Activated CD4-positive, CD25-positive, alpha-beta regulatory T cell treated with anti-CD3 and anti-CD28 coated beads, Interleukin-2, amount 50 U/mL, for 24 hours (primary cell): Measurements from ENCODE around the gene POGLUT2.

ENCODE experiments used
- ATAC-seq, 2 donors: fragments of 150-1000 bp; cut with Tn5 transposase; one replicate each; pipeline ENCODE4 v1.10.0; 2021; ENCODE audit warnings: mild to moderate bottlenecking in 1 of 2, moderate library complexity in 1 of 2

The POGLUT2 gene

DNA sequence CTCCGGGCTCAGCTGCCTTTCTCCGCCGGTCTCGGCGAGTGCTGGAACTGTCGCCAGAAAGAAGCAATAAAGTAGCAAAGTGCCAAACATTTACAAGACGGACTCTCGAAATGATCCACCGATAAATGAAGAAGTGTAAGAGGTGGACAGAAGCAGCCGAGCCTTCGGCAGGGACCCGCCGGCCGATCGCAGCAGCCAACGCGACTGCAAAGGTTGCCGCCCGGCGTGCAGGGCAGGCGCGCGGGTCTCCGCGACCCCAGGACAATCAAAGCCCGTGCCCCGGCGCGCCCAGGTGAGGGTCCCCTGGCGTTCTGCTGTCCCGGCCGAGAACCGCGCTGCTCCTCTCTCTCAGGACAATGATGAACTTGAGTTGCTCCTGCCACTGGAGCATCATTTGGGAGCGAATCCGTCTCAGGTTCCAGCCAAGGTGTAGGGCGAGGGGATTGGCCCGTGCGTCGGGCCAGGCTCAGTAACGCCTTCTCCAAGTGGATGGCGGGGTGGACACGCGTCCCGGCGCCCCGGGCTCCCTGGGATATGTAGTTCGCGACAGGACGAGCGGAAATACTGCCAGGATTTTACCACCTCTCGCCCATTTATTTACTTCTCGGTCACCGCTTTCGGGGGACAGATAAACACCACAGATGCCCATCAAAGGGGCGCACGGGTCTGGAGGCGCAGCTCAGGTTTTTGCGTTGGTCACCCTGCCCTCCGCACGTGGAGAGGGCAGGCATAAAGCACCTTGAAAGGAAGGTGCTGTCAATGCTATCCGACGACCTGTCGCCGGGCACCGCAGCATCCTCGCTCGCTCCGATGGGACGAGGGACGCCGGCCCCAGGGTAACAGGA, at the start of gene POGLUT2, which contains the start of gene BIVM:
POGLUT2 (minus strand) TSS at position 396 of the 845 bp plus-strand sequence; CDS start at position 90, 306 bp downstream.
BIVM (plus strand) TSS at position 539 of the 845 bp plus-strand sequence. CDS start 8,149 bp downstream, outside the sequence.
- peak; percentile 86 to 87 for ATAC-seq

DNA sequence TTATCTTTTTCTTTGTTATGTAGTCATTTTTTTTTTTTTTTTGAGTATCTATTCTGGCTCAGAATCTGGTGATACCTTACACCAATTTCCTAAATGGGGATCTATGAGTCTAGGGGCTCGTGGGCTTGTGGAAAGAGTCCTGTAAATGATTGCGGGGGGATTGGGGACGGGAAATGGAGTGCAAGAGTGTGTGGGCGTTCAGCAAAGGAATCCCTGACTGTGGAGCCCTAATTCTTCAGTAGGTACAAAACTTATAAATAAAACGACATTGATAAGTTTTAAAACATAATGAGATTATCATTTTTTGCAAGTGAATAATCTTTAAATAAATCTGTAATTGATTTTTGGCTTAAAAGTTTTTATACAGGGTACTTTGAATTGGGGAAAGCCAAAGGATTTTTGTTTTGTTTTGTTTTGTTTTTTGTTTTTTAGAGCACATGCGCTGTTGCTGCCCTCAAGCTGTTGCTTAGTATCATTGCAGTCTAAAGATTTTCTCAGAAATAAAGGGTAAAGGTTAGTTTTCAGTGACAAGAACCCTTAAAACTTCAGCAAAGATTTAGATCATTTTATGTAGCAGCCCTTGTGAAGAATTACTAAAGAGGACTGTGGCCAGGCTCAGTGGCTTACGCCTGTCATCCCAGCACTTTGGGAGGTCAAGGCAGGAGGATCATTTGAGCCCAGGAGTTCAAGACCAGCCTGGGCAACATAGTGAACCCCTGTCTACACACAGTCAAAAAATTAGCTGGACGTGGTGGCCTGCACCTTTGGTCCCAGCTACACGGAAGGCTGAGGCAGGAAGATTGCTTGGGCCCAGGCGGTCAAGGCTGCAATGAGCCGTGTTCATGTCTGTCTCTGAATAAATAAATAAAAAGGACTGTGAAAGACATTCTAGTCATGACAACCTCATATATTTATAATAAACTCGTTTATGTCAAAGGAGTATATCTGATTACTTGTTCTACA, 48.8 kb upstream of the POGLUT2 start:
- ATAC-seq: no peak

DNA sequence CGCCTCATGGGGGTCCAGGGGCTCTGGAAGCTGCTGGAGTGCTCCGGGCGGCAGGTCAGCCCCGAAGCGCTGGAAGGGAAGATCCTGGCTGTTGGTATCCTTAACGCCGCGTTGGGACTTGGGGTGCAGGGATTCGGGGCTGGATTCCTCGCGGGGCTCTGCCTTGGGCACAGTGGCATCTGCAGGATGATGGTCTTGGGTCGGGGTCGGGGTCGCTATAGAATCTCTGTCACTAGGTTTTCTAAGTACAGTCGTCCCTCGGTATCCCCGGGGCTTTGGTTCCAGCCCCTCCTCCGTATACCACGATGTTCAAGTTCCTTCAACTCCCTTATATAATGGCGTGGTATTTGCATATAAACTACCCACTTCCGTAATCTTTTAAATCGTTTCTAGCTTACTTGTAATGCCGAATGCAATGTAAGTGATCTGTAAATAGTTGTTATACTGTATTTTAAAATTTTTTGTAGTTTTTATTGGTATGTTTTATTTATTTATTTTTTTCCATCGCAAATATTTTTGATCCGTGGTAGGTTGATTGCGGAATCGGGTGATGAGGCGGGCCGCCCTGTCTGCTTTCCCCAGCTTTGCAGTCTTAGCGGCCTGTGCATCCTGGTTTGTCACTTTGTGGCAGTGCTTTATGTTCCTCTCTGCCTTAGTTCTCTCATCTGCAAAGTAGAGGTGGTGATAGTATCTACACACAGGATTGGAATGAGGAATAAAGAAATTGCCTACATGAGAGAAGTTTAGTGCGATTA, 47.7 kb upstream of the POGLUT2 start:
- peak; percentile 31 to 34 for ATAC-seq

DNA sequence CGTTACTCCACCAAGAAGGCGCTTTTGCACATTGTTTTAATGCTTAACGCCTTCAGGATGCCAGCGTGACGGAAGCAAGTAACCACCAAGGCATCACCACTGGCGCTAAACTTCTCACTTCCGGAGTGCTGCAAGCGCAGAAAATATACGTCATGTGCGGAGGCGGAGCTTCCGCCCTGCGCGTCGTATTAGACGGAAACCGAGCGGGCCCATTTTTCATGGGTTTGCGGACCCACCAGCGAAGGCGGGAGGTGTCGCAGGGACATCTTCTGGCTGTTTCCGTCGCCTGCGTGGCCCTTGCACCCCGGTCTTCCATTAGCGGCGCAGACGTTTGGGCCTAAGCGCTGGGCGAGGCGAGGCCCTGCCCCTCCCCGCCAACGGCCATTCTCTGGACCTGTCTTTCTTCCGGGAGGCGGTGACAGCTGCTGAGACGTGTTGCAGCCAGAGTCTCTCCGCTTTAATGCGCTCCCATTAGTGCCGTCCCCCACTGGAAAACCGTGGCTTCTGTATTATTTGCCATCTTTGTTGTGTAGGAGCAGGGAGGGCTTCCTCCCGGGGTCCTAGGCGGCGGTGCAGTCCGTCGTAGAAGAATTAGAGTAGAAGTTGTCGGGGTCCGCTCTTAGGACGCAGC, 47.0 kb upstream of the POGLUT2 start, which contains the start of gene ERCC5:
ERCC5 (plus strand) TSS at position 403 of the 631 bp plus-strand sequence. CDS start 235 bp downstream, outside the sequence.
- peak; percentile 85 to 90 for ATAC-seq

DNA sequence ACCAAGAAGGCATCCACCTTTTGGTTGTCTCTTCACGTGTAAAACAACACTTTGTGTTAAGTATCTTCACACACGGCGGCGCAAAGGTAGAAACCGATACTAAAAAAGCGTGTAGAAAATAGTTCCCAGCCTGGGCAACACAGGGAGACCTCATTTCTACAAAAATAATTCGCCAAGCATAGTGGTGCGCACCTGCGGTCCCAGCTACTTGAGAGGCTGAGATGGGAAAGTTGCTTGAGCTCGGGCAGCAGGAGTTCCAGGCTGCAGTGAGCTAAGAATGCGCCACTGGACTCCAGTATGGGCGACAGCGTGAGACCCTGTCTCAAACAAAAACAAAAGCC, 46.5 kb upstream of the POGLUT2 start:
- peak; percentile 14 to 19 for ATAC-seq

DNA sequence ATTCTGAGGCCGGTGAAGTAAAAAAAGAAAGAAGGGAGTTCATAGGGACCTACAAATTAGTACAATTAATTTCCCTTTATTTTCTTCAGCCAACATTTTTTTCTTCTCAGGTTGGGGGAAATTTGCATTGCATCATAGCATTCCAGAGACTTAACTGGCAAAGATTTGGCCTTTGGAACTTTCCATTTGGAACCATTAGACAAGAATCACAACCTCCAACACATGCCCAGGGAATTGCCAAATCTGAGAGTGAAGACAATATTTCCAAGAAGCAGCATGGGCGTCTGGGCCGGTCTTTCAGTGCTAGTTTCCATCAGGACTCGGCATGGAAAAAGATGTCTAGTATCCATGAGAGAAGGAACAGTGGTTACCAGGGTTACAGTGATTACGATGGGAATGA, 40.7 kb upstream of the POGLUT2 start:
- no peak for ATAC-seq

DNA sequence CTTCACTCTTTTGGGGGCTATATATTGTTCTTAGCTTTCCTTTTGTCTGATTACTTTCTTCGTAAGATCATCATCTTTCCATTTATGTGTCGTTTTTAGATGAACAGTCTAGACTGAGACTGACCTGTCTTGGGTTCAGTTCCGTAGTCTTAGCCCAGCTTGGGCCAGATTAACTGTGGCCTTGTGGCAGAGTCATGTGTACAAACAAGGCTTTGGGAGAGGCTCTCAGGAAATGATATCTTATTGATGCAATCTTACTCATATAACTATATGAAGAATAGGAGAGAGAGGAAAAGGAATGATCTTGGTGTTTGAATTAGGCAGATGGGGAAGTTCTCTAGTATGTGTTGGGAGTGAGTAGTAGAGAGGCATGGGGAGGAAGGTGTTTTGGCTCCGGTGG, 40.2 kb upstream of the POGLUT2 start:
- no peak for ATAC-seq

DNA sequence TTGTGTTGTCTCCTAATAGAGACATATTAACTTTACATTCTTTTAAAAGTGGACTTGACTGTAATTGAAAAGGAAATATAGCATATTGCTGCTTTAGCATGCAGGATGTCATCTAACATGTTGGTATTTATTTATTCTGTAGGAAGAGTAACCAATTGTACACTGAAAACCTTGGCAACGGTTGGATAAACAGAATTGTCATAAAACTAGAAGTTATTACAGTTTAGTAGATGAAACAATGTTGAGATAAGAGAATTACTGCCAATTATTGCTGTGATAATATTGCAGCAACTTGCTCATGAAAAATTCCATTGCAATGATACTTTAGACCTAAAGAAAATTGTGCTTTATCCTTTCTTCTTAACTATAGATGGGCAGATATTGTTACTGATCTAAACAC, 39.5 kb upstream of the POGLUT2 start:
- ATAC-seq: no peak

DNA sequence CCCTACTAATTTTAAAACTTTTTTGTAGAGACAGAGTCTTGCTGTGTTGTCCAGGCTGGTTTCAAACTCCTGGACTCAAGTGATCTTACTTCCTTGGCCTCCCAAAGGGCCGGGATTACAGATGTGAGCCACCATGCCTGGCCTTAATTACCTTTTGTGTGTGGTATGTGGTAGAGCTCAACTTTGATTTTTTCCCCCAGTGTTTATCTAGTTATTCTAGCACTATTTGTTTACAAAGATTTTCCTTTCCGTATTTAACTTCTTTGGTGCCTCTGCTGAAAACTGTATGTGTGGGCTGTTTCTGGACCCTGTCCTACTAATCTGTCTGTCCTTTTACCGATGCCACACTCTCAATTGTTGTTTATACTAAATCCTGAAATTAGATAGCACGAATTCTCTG, 37.7 kb upstream of the POGLUT2 start:
- no peak for ATAC-seq

DNA sequence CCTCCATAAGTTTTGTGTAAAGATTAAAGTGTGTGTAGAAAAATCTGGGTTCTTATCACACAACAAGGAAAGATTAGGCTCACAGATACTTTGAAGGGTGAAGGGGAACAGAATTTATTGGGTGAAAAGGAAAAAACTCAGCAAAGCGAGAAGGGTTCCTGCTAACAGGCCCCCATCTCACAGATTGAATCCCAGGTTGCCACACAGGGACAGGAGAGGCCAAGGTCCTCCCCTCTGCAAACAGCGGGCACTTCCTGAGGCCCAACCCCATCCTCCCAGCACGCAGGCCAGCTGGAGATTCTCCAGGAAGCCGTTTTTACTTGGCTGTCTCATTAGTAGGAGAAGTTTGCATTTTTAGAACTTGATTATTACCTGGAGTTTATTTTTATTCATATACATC, 31.9 kb upstream of the POGLUT2 start:
- no peak for ATAC-seq

DNA sequence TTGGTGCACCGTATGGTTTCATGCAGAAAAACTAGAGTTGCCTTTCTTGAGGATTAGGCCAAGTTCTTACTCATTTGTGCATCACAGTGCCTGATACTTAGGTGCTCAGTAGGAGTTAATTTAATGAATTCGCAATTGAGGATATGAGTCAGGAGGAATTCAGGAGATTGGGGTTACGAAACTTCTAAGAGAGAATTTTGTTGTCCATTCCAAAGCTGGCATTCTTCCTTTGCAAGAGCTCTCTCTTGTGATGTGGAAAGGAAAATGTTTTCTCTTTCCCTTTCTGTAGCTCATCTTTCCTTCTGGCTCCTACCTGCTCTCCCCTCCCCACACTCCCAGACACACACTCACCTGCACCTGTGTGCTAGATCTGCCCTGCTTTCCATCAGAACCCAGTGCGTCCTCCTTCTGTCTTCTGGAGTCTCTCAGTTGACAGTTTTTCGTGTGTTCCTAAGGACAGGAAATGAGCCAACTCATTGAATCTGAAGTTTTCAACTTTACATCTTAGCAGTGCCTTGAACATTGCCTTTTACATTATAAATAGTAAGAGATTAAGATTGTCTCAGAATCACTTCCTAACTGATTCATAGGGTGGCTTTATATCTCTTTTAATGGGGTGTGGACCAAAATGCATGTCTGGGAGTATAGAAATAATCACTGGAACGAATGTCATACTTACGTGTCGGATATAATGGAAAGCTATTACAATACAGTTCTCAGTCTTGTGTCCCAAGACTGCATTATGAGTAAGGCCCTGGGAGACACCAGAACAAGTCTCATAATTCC, 27.3 kb upstream of the POGLUT2 start:
- no peak for ATAC-seq

DNA sequence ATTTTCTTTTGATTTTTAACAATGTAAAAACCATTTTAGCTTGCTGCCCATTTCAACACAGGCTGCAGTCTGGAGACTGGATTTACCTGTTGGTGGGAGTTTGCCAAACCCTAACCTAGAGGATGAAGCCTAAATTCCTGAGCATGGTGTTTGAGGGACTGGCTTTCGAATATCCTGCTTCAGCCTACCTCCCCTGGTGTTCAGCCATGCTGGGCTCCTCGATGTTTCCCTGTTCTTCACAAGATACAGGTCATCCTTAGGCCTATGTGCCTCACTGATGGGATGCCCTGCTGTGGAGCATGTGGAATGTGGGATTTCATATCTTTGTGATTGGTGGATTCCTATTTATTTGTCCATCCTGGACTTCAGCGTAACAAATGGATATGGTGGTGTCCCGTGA, 26.6 kb upstream of the POGLUT2 start:
- ATAC-seq: no peak

DNA sequence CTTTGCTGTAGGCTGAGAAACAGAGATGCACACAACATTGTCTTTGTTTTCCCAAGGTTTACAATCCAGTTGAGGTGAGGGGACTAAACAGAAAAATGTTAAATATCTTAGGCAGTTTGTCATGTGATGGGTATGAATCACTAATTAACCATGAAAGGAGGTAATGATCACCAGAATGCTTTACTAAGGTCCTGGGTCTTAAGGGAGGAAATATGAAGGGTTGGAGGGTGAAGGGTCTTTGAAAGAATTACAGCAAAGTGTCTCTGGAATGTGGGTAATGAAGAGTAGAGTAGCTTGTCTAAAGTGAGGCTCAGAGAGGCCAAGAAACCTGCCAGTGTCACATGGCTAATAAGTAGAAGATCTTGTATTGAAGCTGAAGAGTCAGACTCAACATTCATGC, 19.1 kb upstream of the POGLUT2 start:
- no peak for ATAC-seq

DNA sequence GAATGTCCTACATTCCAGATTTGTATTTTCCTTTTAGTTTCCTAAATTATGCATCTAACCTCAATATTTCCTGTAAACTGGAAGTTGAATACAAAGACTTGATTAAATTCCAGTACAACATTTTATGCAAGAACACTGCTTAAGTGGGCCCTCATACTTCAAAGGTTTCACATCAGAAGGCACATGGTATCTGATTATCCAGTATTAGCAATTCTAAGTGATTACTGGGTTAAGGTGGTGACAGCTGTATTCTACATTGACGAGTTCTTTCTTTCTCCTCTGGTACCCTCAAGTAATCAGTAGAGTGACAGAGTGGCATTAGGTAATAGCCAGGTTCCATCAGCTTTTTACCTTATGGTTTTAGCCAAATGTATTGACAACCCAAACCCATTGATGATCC, 18.5 kb upstream of the POGLUT2 start:
- no peak for ATAC-seq

DNA sequence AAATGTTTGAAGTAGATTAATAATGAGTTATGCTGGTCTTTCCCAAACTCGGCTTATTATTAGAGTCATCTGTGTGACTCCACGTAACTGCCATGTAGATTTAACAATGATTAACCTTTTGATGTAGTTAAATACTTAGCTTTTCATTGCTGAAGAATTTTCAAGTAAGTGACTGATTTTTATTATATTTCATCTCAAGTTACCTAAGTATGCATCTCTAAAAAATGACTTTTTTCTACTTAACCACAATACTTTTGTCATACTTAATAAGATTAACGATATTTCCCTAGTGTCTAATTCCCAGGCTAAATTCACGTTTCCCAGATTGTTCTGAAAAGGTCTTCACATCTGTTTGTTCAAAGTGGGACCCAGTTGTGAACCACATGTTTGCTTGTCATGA, 17.9 kb upstream of the POGLUT2 start:
- no peak for ATAC-seq

DNA sequence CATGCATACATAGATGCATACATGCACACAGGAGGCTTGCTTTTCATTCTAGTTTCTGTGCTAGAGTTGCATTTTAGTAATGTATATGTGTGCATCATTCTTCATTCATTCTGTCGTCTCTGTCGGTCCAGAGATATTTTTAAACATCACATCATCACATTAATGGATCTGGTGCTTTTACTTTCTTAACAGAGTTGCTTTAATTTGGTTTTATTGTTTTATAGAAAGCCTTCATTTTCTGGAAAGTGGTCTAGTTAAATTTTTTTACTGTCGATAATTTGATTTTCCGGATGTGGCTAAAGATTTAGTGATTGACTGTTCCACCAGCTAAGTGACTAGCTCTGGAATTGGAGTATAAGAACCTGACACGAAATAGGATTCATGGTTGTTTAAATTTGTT, 17.0 kb upstream of the POGLUT2 start:
- ATAC-seq: no peak

DNA sequence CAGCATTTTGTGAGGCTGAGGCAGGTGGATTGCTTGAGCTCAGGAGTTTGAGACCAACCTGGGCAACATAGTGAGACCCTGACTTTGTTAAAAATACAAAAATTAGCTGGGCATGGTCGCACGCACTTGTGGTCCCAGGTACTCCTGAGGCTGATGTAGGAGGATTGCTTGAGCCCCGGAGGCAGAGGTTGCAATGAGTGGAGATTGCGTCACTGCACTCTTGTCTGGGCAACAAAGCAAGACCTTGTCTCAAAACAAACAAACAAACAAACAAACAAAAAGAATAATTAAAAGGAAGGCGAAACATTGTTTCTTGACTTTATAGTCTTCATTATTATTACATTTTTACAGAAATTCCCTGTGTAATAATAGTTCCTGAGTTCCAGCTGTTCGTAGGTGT, 16.0 kb upstream of the POGLUT2 start:
- no peak for ATAC-seq

DNA sequence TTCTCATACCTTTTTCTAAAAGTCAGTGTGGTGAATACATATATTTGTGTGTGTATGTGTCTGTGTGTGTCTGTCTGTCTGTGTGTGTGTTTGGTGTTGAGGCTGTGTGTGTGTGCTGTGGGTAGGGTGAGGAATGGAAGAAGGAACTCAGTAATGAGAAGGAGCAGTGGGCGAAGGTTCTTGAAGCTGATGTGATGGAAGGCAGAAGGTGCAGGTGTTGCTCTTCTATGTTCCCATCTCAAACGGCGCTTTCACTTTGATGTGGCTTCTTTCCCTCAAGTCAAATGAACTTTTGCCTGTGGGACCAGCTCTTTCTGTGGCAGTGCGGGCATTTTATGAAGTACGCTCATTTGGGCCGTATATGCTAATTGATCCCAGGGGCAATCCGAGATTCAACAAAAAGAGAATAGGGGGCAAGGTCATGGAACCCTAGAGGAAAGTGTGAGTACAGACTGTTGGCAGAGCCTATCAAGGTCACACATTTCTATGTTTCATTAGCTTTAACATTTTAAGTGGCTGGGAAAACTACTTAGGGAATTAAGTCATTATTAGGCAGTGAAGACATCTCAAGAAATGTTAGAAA, 15.3 kb upstream of the POGLUT2 start:
- no peak for ATAC-seq

DNA sequence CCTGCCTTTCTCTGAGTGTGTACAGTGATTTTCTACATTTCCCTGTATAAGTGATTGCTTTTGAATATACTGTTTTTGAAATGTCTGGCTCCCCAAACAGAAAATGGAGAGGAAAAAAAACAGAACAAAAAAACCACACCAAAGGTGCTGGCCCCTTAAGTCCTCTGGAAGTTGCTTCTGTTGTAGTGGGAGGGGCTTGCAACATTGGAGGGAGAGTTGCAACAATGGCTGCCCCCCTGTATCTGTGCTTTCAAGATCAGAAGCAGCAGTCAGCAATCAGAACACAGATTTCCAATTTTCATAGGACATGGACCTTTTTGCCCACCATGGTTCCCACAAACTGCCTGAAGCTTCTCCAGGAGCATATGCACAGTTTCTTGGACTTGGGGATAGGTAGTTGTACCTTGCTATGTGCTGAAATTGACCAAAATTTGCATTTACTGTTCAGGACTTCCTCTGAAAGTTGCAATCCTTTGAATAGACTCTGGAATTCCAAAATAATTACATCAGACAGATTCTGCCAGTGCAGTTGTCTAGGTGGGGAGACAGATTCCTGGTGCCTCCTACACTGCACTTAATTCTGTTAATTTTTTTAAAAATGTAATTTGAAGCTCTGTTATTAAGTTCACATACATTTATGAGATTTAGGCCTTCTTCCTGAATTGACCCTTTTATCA, 14.0 kb upstream of the POGLUT2 start:
- no peak for ATAC-seq

DNA sequence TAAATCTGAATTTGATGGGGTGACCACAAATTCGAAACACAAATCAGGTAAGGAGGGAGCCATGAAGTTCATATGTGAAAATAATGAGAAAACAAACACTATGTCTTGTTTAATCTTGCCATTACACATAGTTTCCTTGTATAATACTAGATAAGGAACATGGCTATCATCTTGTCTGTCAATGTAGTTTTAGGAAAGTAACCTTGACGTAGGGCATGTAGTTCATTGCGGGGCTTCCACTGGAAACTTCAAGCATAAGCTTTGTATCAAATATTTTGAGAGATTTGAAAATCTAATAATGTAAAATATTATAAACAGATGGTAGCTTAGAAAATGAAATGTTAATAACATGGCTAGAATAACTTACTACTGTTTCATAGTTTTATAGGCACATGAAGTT, 8.9 kb upstream of the POGLUT2 start:
- ATAC-seq: no peak
